GM12878 (cell line): ENCODE results near the gene MAGIX. TPM values are rescaled to one million over a fixed set of nuclear protein-coding genes. Genes with fewer than 3 reads are reported as not detected.
"Not testable (repeated sequence)": the region's sequence is repeated elsewhere in the genome, so short reads cannot be mapped to it uniquely, and the experiment has no call there.

Experiments
- ATAC-seq: fragments of 200-7000 bp; cut with Tn5 transposase; 3 replicates; pipeline ENCODE4 v1.9.1; 2020; ENCODE audit warnings: mild to moderate bottlenecking, moderate library complexity
- BruUV-seq: library from RNA; stranded (reverse); fragments of 400-500 nt; replicated peaks from 2 replicates; lab custom pipeline; 2021; lab: Mats Ljungman, UMichigan
- CTCF ChIA-PET: fragments of 300-600 bp; sonication (Branson Sonifier 250); formaldehyde crosslinking; extraction: SDS; loops from one replicate; lab custom pipeline; 2021; ENCODE audit warnings: inconsistent platforms; lab: Yijun Ruan, JAX
- POLR2A ChIA-PET: fragments of 350-600 bp; formaldehyde crosslinking; extraction: SDS; loops from one replicate; lab custom pipeline; 2021; ENCODE audit warnings: inconsistent platforms; lab: Charles Lee
- RAD21 ChIA-PET: fragments of 300-600 bp; sonication (Branson Sonifier 250); formaldehyde crosslinking; loops from one replicate; lab custom pipeline; 2023; ENCODE audit warnings: antibody characterized with exemption; ENCODE audit not compliant: unreplicated experiment; lab: Charles Lee
- SMC1A ChIA-PET: fragments of 300-600 bp; sonication (Branson Sonifier 250); formaldehyde crosslinking; loops from one replicate; lab custom pipeline; 2023; ENCODE audit not compliant: unreplicated experiment, uncharacterized antibody; lab: Charles Lee
- DNase-seq: peaks from one replicate; pipeline ENCODE4 v3.0.0-alpha.2; 2011; ENCODE audit warnings: low read depth, low spot score
- FAIRE-seq: peaks from 3 replicates; lab custom pipeline; 2011; peaks lifted over from hg19 to GRCh38; lab: Jason Lieb, UNC
- H2AFZ ChIP-seq: 2 replicates; pipeline ENCODE4 v1.6.0; 2011; ENCODE audit warnings: low read depth, low read length, control low read depth; ENCODE audit not compliant: control insufficient read depth
- H3K27ac ChIP-seq: 2 replicates; pipeline ENCODE4 v1.5.1; 2011; ENCODE audit warnings: control low read depth; ENCODE audit not compliant: control insufficient read depth, insufficient read depth
- H3K27me3 ChIP-seq, 2 experiments: replicated peaks in 1 of 2; 2 replicates each; pipeline versions ENCODE4 v1.6.0 to v1.6.1; 2011; ENCODE audit warnings: low read length in 1 of 2; ENCODE audit not compliant: control insufficient read depth in 2 of 2, insufficient read depth in 2 of 2
- H3K36me3 ChIP-seq, 2 experiments: 2 replicates each; pipeline ENCODE4 v1.5.1; 2011; ENCODE audit warnings: low read length in 1 of 2; ENCODE audit not compliant: control insufficient read depth in 2 of 2, insufficient read depth in 2 of 2
- H3K4me1 ChIP-seq: 2 replicates; pipeline ENCODE4 v1.6.1; 2011; ENCODE audit warnings: mild to moderate bottlenecking, low read length, moderate library complexity, mixed read lengths; ENCODE audit not compliant: control insufficient read depth, insufficient read depth
- H3K4me2 ChIP-seq: 2 replicates; pipeline ENCODE4 v1.6.0; 2011; ENCODE audit warnings: control low read depth; ENCODE audit not compliant: control insufficient read depth, insufficient read depth
- H3K4me3 ChIP-seq: fragments of 200-600 bp; sonication (generic); 2 replicates; pipeline ENCODE4 v1.5.1; 2016
- H3K79me2 ChIP-seq: 2 replicates; pipeline ENCODE4 v1.6.0; 2011; ENCODE audit warnings: low read length; ENCODE audit not compliant: control insufficient read depth, insufficient read depth
- H3K9ac ChIP-seq: 2 replicates; pipeline ENCODE4 v1.8.0; 2011; ENCODE audit warnings: low read length, control low read depth, mixed read lengths; ENCODE audit not compliant: control insufficient read depth, insufficient read depth
- H3K9me3 ChIP-seq: replicated peaks from 3 replicates; pipeline ENCODE4 v1.5.1; 2011; ENCODE audit warnings: mild to moderate bottlenecking, low read length; ENCODE audit not compliant: control insufficient read depth, insufficient read depth
- H4K20me1 ChIP-seq: 2 replicates; pipeline ENCODE4 v1.6.0; 2011; ENCODE audit not compliant: control insufficient read depth, insufficient read depth
- CHD4 ChIP-seq: fragments of 200-600 bp; sonication (generic); IDR thresholded peaks from 2 replicates; pipeline ENCODE4 v1.6.1; 2016; ENCODE audit warnings: mild to moderate bottlenecking
- CTCF ChIP-seq, 3 experiments: IDR thresholded peaks in 2 of 3; conservative IDR thresholded peaks in 1 of 3; 2 replicates each; pipeline ENCODE4 v1.5.1; 2011; ENCODE audit warnings: low read depth in 3 of 3, low read length in 3 of 3, mild to moderate bottlenecking in 3 of 3, control low read depth in 2 of 3, moderate library complexity in 2 of 3, inconsistent platforms in 1 of 3, mixed read lengths in 1 of 3; ENCODE audit not compliant: control insufficient read depth in 2 of 3, insufficient read depth in 1 of 3; ENCODE audit errors: extremely low read depth in 1 of 3
- WGBS: methylation state at CpG from one replicate; pipeline ENCODE4 v1.1.6; 2016; ENCODE audit warnings: low lambda C conversion rate; ENCODE audit not compliant: insufficient replicate concordance, insufficient coverage; ENCODE audit errors: missing lambda C conversion rate; 5-methylcytosine and 5-hydroxymethylcytosine counted together
- in situ Hi-C: fragments of 300-500 bp; cut with MboI; formaldehyde crosslinking; loops from 9 replicates; pipeline ENCODE4 v1.14.3; 2018; ENCODE audit warnings: mixed read lengths
- intact Hi-C: fragments of 100-400 bp; cut with micrococcal nuclease; formaldehyde crosslinking; loops from one replicate; pipeline ENCODE4 v1.14.2; 2022; ENCODE audit not compliant: unreplicated experiment
- polyA plus RNA-seq, 11 experiments: library from polyadenylated mRNA; depleted of rRNA in 4 of 11; unstranded in 6 of 11; stranded (reverse) in 5 of 11; fragments of >200 nt; fragmentation: Nextera tagmentation in 4 of 11; fragmentation: Illumina TruSeq in 1 of 11; extraction: Ambion mirVana in 4 of 11; extraction: Trizol in 1 of 11; gene quantifications; 1 replicate in 1 of 11; 2 replicates in 10 of 11; pipeline versions ENCODE4 v1.2.1 to v1.2.3, GENCODE V29; 2011 to 2016; ENCODE audit warnings: inconsistent platforms in 2 of 11, missing spikeins in 2 of 11, low read depth in 1 of 11
- total RNA-seq, 4 experiments: library from RNA; depleted of rRNA in 3 of 4; stranded (reverse); fragments of >200 nt in 3 of 4; fragmentation: Illumina TruSeq in 1 of 4; extraction: Trizol in 1 of 4; gene quantifications; 2 replicates each; pipeline versions ENCODE4 v1.2.1 to v1.2.3, GENCODE V29; 2013 to 2021

The MAGIX gene
- total and polyA plus RNA-seq, 10 of the 15 experiments (the other 5 are each of a cell fraction or from before 2014, with no cell fraction given) = 0.03 to 2.5 (median 0.82) TPM

- ATAC-seq = no peak
- CTCF ChIA-PET = no interaction called here
These were observed 33.1 kb upstream of the MAGIX start for GRCh38 chrX:49129427-49129826.

GRCh38 chrX:49132275-49132674 lies 30.3 kb upstream of the MAGIX start:
- H3K4me3 ChIP-seq, ATAC-seq, H2AFZ ChIP-seq, H3K9ac ChIP-seq, DNase-seq, H3K4me2 ChIP-seq, H3K36me3 ChIP-seq, BruUV-seq, FAIRE-seq, H3K27ac ChIP-seq, H3K9me3 ChIP-seq, in situ Hi-C loops, SMC1A ChIA-PET, RAD21 ChIA-PET, intact Hi-C loops, H3K27me3 ChIP-seq, H3K79me2 ChIP-seq, H4K20me1 ChIP-seq, H3K4me1 ChIP-seq: not testable (repeated sequence)
- ChIA-PET CTCF (interaction anchor here (0.6 to 5.2 kb wide), 2 partner anchors 8 to 11 kb away, joined by 3 to 17 read pairs; no protein-coding TSS in a partner anchor), POLR2A (interaction anchor here (0.6 kb wide), 1 partner anchor 543 kb away, joined by 4 read pairs; no protein-coding TSS in a partner anchor)
- 76% methylated on average over 7 of the region's 7 CpGs for WGBS

More at GRCh38 chrX:49129427-49129826, 33.1 kb upstream of the MAGIX start:
- H4K20me1 ChIP-seq = no peaks in the 10 kb centered on the region
- no peaks in the 10 kb centered on the region for H3K36me3 ChIP-seq
- no peaks in the 10 kb centered on the region for H3K27me3 ChIP-seq
- BruUV-seq = no TSS peak
- SMC1A ChIA-PET = no interaction called here
- FAIRE-seq (no peak), DNase-seq (no peak)
- no peak overlapping the region for H2AFZ ChIP-seq
- intact Hi-C loops (no loop called here), in situ Hi-C loops (no loop called here)
- 41% methylated on average over 4 of the region's 4 CpGs for WGBS
- no peak overlapping the region for H3K9ac ChIP-seq
- RAD21 ChIA-PET = no interaction called here
- H3K27ac ChIP-seq = no peak overlapping the region
- no peak overlapping the region for H3K4me3 ChIP-seq
- no peak overlapping the region for H3K4me2 ChIP-seq
- no peaks in the 10 kb centered on the region for H3K4me1 ChIP-seq
- TF ChIP-seq CHD4 (no peak), CTCF (IDR thresholded peaks at IDR 0.05 in 2 of 3, conservative IDR thresholded peaks at IDR 0.05 in 1 of 3; ENCODE audit: control insufficient read depth in 2 of 3, extremely low read depth in 1 of 3, insufficient read depth in 1 of 3, low read depth in 3 of 3, low read length in 3 of 3) (0 out of 6 replicates have a peak, but pooled peaks of 1 of the 3 experiments have one; percentile 4)
- H3K9me3 ChIP-seq = no peaks in the 10 kb centered on the region
- no peaks in the 10 kb centered on the region for H3K79me2 ChIP-seq
- POLR2A ChIA-PET = no interaction called here
